Measurements from ENCODE around the gene WDHD1.

DNA sequence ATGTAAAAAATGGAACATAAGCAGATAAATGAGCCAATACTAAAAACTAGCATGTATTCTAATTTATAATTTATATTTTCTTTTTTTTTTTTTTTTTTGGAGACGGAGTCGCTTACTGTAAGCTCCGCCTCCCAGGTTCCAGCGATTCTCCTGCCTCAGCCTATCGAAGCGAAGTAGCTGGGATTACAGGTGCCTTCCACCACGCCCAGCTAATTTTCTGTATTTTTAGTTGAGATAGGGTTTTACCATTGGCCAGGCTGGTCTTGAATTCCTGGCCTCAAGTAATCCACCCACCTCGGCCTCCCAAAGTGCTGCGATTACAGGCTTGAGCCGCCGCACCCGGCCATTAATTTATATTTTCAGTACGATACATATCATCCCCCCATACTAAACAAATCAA is 27.2 kb upstream of the WDHD1 start:
- TF ChIP-seq, protein P1, sequence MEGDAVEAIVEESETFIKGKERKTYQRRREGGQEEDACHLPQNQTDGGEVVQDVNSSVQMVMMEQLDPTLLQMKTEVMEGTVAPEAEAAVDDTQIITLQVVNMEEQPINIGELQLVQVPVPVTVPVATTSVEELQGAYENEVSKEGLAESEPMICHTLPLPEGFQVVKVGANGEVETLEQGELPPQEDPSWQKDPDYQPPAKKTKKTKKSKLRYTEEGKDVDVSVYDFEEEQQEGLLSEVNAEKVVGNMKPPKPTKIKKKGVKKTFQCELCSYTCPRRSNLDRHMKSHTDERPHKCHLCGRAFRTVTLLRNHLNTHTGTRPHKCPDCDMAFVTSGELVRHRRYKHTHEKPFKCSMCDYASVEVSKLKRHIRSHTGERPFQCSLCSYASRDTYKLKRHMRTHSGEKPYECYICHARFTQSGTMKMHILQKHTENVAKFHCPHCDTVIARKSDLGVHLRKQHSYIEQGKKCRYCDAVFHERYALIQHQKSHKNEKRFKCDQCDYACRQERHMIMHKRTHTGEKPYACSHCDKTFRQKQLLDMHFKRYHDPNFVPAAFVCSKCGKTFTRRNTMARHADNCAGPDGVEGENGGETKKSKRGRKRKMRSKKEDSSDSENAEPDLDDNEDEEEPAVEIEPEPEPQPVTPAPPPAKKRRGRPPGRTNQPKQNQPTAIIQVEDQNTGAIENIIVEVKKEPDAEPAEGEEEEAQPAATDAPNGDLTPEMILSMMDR (IDR thresholded peaks at IDR 0.05; ENCODE audit: low read depth, low read length) = no peak
- TF ChIP-seq POLR2A (IDR thresholded peaks at IDR 0.05; ENCODE audit: extremely low read depth, insufficient read length) (no peak), MYC (IDR thresholded peaks at IDR 0.05; ENCODE audit: low read depth, low read length) (no peak)
- TF ChIP-seq, protein P2, sequence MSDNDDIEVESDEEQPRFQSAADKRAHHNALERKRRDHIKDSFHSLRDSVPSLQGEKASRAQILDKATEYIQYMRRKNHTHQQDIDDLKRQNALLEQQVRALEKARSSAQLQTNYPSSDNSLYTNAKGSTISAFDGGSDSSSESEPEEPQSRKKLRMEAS (IDR thresholded peaks at IDR 0.05; ENCODE audit: low read depth, low read length) = no peak
